Astrocyte (in vitro differentiated cells and primary cell): ENCODE measurements around the gene RETREG2. TPM values are rescaled to one million over a fixed set of nuclear protein-coding genes. Genes with fewer than 3 reads are reported as not detected.

Experiments
- DNase-seq: peaks from one replicate; pipeline ENCODE4 v3.0.0-alpha.2; 2010; ENCODE audit warnings: low read depth
- FAIRE-seq: peaks from 2 replicates; lab custom pipeline; 2011; peaks lifted over from hg19 to GRCh38; lab: Jason Lieb, UNC
- H2AFZ ChIP-seq: 2 replicates; pipeline ENCODE4 v1.6.0; 2012; ENCODE audit warnings: low read depth, low read length, inconsistent platforms
- H3K27ac ChIP-seq: 2 replicates; pipeline ENCODE4 v1.5.1; 2011; ENCODE audit warnings: low read depth, low read length, inconsistent platforms
- H3K27me3 ChIP-seq: 2 replicates; pipeline ENCODE4 v1.6.0; 2011; ENCODE audit warnings: low read length, inconsistent platforms; ENCODE audit not compliant: insufficient read depth
- H3K36me3 ChIP-seq: 2 replicates; pipeline ENCODE4 v1.5.1; 2011; ENCODE audit warnings: low read length, inconsistent platforms; ENCODE audit not compliant: insufficient read depth
- H3K4me1 ChIP-seq: 2 replicates; pipeline ENCODE4 v1.5.1; 2011; ENCODE audit warnings: low read length, inconsistent platforms; ENCODE audit not compliant: insufficient read depth
- H3K4me2 ChIP-seq: 2 replicates; pipeline ENCODE4 v1.6.0; 2012; ENCODE audit warnings: low read length, inconsistent platforms
- H3K4me3 ChIP-seq: 2 replicates; pipeline ENCODE4 v1.5.1; 2011; ENCODE audit warnings: low read depth, mild to moderate bottlenecking, low read length, inconsistent platforms; ENCODE audit not compliant: insufficient read depth
- H3K79me2 ChIP-seq: 2 replicates; pipeline ENCODE4 v1.6.0; 2012; ENCODE audit warnings: mild to moderate bottlenecking, low read length, inconsistent platforms; ENCODE audit not compliant: insufficient read depth
- H3K9ac ChIP-seq: 2 replicates; pipeline ENCODE4 v1.6.0; 2012; ENCODE audit warnings: mild to moderate bottlenecking, low read length, inconsistent platforms
- H3K9me3 ChIP-seq: 2 replicates; pipeline ENCODE4 v1.5.1; 2012; ENCODE audit warnings: low read depth, mild to moderate bottlenecking, low read length, inconsistent platforms; ENCODE audit not compliant: insufficient read depth
- H4K20me1 ChIP-seq: 2 replicates; pipeline ENCODE4 v1.6.0; 2012; ENCODE audit warnings: low read length, inconsistent platforms; ENCODE audit not compliant: insufficient read depth
- H3K27ac Mint-ChIP-seq: one replicate; pipeline ENCODE4 v1.8.0; 2021; ENCODE audit warnings: mild to moderate bottlenecking, mixed read lengths; ENCODE audit not compliant: unreplicated experiment
- H3K27me3 Mint-ChIP-seq: one replicate; pipeline ENCODE4 v1.8.0; 2021; ENCODE audit warnings: low read depth, mixed read lengths; ENCODE audit not compliant: unreplicated experiment
- H3K36me3 Mint-ChIP-seq: one replicate; pipeline ENCODE4 v1.8.0; 2021; ENCODE audit warnings: low read depth, mixed read lengths; ENCODE audit not compliant: unreplicated experiment
- H3K4me1 Mint-ChIP-seq: one replicate; pipeline ENCODE4 v1.8.0; 2021; ENCODE audit warnings: low read depth, mixed read lengths; ENCODE audit not compliant: unreplicated experiment
- H3K4me3 Mint-ChIP-seq: one replicate; pipeline ENCODE4 v1.8.0; 2021; ENCODE audit warnings: mild to moderate bottlenecking, moderate library complexity, mixed read lengths; ENCODE audit not compliant: unreplicated experiment
- H3K9me3 Mint-ChIP-seq: one replicate; pipeline ENCODE4 v1.8.0; 2021; ENCODE audit warnings: mild to moderate bottlenecking, mixed read lengths; ENCODE audit not compliant: unreplicated experiment
- EZH2 ChIP-seq: IDR thresholded peaks from 2 replicates; pipeline ENCODE4 v1.6.1; 2012; ENCODE audit warnings: mild to moderate bottlenecking, low read length, inconsistent platforms; ENCODE audit not compliant: insufficient read depth
- total RNA-seq: library from RNA; stranded (reverse); gene quantifications from 2 replicates; pipeline ENCODE4 v1.2.1, GENCODE V29; 2021
- TF ChIP-seq, protein P1 (sequence below): IDR thresholded peaks from 2 replicates; pipeline ENCODE4 v1.5.1; 2011; ENCODE audit warnings: low read depth, mild to moderate bottlenecking, inconsistent platforms, low read length, moderate library complexity; ENCODE audit not compliant: insufficient read depth

The RETREG2 gene
- total RNA-seq, 1 donor from 2014 or later = 54.8 TPM

DNA sequence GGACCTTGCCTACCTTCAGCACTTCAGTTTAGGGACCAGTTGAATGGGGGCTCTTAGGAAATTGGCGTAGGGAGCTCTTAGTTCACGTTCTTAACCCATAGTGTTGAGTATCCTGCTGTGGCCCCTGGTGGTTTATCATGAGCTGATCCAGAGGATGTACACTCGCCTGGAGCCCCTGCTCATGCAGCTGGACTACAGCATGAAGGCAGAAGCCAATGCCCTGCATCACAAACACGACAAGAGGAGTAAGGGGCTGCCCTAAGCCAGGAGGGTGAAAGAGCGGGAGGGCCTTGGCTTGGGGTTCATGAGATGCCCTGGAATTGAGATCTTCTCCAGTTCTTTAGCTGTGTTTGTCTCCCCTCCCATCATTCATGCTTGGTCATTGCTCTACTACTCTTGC, 2.9 kb downstream of the RETREG2 start:
- peaks cover 32% of the 10 kb centered on the region for H3K79me2 ChIP-seq
- no peak overlapping the region for H3K9ac ChIP-seq
- no peaks in the 10 kb centered on the region for H3K27me3 ChIP-seq
- peaks cover 16% of the 10 kb centered on the region for H3K36me3 Mint-ChIP-seq
- TF ChIP-seq, protein P1, sequence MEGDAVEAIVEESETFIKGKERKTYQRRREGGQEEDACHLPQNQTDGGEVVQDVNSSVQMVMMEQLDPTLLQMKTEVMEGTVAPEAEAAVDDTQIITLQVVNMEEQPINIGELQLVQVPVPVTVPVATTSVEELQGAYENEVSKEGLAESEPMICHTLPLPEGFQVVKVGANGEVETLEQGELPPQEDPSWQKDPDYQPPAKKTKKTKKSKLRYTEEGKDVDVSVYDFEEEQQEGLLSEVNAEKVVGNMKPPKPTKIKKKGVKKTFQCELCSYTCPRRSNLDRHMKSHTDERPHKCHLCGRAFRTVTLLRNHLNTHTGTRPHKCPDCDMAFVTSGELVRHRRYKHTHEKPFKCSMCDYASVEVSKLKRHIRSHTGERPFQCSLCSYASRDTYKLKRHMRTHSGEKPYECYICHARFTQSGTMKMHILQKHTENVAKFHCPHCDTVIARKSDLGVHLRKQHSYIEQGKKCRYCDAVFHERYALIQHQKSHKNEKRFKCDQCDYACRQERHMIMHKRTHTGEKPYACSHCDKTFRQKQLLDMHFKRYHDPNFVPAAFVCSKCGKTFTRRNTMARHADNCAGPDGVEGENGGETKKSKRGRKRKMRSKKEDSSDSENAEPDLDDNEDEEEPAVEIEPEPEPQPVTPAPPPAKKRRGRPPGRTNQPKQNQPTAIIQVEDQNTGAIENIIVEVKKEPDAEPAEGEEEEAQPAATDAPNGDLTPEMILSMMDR = no peak
- no peak overlapping the region for H3K4me3 Mint-ChIP-seq
- no peak overlapping the region for H3K27ac Mint-ChIP-seq
- no peaks in the 10 kb centered on the region for H3K27me3 Mint-ChIP-seq
- H3K4me2 ChIP-seq = no peak overlapping the region
- H3K9me3 Mint-ChIP-seq = peaks cover 1% of the 10 kb centered on the region
- peaks cover 9% of the 10 kb centered on the region for H3K4me1 Mint-ChIP-seq
- no peaks in the 10 kb centered on the region for H3K9me3 ChIP-seq
- peaks cover 30% of the 10 kb centered on the region for H3K36me3 ChIP-seq
- H4K20me1 ChIP-seq = peaks cover 34% of the 10 kb centered on the region
- H2AFZ ChIP-seq = no peak overlapping the region
- DNase-seq (no peak), FAIRE-seq (no peak)
- H3K27ac ChIP-seq = no peak overlapping the region
- peaks cover 17% of the 10 kb centered on the region for H3K4me1 ChIP-seq
- H3K4me3 ChIP-seq = no peak overlapping the region

DNA sequence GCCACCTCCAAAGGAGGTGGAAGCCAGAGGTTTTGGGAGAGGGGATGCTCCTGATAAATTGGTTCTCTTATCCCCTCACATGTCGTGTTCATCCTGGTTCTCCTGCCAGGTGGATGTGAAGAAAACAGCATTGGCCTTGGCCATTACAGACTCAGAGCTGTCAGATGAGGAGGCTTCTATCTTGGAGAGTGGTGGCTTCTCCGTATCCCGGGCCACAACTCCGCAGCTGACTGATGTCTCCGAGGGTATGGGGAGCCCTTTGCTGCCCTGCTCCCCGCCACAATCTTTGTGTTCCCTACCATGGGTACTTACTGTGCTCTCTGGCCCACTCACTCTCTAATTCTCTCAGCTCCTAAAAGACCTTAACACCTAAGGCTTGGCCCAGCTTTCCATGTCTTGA, 3.5 kb downstream of the RETREG2 start:
- peaks cover 1% of the 10 kb centered on the region for H3K9me3 Mint-ChIP-seq
- H3K27me3 Mint-ChIP-seq = no peaks in the 10 kb centered on the region
- TF ChIP-seq, protein P1 = no peak
- TF ChIP-seq EZH2 = no peak
- Histone ChIP-seq H3K4me1 (peaks cover 14% of the 10 kb centered on the region), H2AFZ (no peak overlapping the region), H4K20me1 (peaks cover 34% of the 10 kb centered on the region), H3K79me2 (peaks cover 27% of the 10 kb centered on the region), H3K27ac (no peak overlapping the region), H3K9ac (no peak overlapping the region), H3K36me3 (peaks cover 30% of the 10 kb centered on the region), H3K9me3 (no peaks in the 10 kb centered on the region), H3K27me3 (no peaks in the 10 kb centered on the region), H3K4me2 (no peak overlapping the region), H3K4me3 (no peak overlapping the region)
- H3K27ac Mint-ChIP-seq = no peak overlapping the region
- DNase-seq = no peak
- peaks cover 9% of the 10 kb centered on the region for H3K4me1 Mint-ChIP-seq
- no peak overlapping the region for H3K4me3 Mint-ChIP-seq
- no peak for FAIRE-seq
- peaks cover 16% of the 10 kb centered on the region for H3K36me3 Mint-ChIP-seq

DNA sequence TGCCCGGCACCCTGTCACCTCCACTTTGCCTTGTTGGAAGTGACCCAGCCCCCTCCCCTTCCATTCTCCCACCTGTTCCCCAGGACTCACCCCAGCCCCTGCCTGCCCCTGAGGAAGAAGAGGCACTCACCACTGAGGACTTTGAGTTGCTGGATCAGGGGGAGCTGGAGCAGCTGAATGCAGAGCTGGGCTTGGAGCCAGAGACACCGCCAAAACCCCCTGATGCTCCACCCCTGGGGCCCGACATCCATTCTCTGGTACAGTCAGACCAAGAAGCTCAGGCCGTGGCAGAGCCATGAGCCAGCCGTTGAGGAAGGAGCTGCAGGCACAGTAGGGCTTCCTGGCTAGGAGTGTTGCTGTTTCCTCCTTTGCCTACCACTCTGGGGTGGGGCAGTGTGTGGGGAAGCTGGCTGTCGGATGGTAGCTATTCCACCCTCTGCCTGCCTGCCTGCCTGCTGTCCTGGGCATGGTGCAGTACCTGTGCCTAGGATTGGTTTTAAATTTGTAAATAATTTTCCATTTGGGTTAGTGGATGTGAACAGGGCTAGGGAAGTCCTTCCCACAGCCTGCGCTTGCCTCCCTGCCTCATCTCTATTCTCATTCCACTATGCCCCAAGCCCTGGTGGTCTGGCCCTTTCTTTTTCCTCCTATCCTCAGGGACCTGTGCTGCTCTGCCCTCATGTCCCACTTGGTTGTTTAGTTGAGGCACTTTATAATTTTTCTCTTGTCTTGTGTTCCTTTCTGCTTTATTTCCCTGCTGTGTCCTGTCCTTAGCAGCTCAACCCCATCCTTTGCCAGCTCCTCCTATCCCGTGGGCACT, 4.5 kb downstream of the RETREG2 start:
- H3K27ac ChIP-seq = no peak overlapping the region
- H2AFZ ChIP-seq = no peak overlapping the region
- H3K36me3 Mint-ChIP-seq = peaks cover 16% of the 10 kb centered on the region
- H3K4me3 ChIP-seq = no peak overlapping the region
- peaks cover 10% of the 10 kb centered on the region for H3K4me1 ChIP-seq
- H3K79me2 ChIP-seq = peaks cover 27% of the 10 kb centered on the region
- H3K4me1 Mint-ChIP-seq = peaks cover 6% of the 10 kb centered on the region
- peaks cover 34% of the 10 kb centered on the region for H4K20me1 ChIP-seq
- H3K9me3 Mint-ChIP-seq = peaks cover 1% of the 10 kb centered on the region
- TF ChIP-seq, protein P1 = no peak
- no peak for TF ChIP-seq EZH2
- no peak overlapping the region for H3K4me3 Mint-ChIP-seq
- H3K36me3 ChIP-seq = peaks cover 30% of the 10 kb centered on the region
- no peak for FAIRE-seq
- DNase-seq = no peak
- H3K9me3 ChIP-seq = no peaks in the 10 kb centered on the region
- H3K27me3 ChIP-seq = no peaks in the 10 kb centered on the region
- no peak overlapping the region for H3K9ac ChIP-seq
- no peaks in the 10 kb centered on the region for H3K27me3 Mint-ChIP-seq
- H3K4me2 ChIP-seq = no peak overlapping the region
- no peak overlapping the region for H3K27ac Mint-ChIP-seq
